Activated naive CD4-positive, alpha-beta T cell treated with anti-CD3 and anti-CD28 coated beads, Interleukin-2, amount 50 U/mL, for 72 hours (primary cell): ENCODE data around the gene LYSMD4. TPM values are rescaled to one million over a fixed set of nuclear protein-coding genes. Genes with fewer than 3 reads are reported as not detected.
A peak's percentile ranks its signal among the peaks of the same experiment; 100 is the strongest.

Experiments
- ATAC-seq, 2 donors: fragments of 150-1000 bp; cut with Tn5 transposase; 2 replicates each; pipeline ENCODE4 v1.10.0; 2021; ENCODE audit warnings: mild to moderate bottlenecking in 2 of 2, moderate library complexity in 2 of 2
- DNase-seq, 2 donors: peaks; one replicate each; pipeline ENCODE4 v3.0.0; 2021 to 2022; ENCODE audit warnings: low spot score in 2 of 2
- H3K27ac Mint-ChIP-seq, 2 donors: one replicate each; pipeline ENCODE4 v1.8.0; 2022; ENCODE audit warnings: mild to moderate bottlenecking in 2 of 2, mixed read lengths in 2 of 2
- H3K36me3 Mint-ChIP-seq, 2 donors: one replicate each; pipeline ENCODE4 v1.8.0; 2022; ENCODE audit warnings: mixed read lengths in 2 of 2
- H3K9me3 Mint-ChIP-seq, 2 donors: one replicate each; pipeline ENCODE4 v1.8.0; 2022; ENCODE audit warnings: mixed read lengths in 2 of 2
- total RNA-seq, 2 donors: library from RNA; stranded (reverse); gene quantifications; one replicate each; pipeline ENCODE4 v1.2.3, GENCODE V29; 2022

Gene LYSMD4
- total RNA-seq, 2 donors from 2014 or later: 5.8 to 7.3 TPM

- H3K9me3 Mint-ChIP-seq: peaks cover 9 to 22% of the 10 kb centered on the region in 2 donors
- H3K36me3 Mint-ChIP-seq: peaks cover 20 to 40% of the 10 kb centered on the region in 2 donors
- H3K27ac Mint-ChIP-seq: no peak overlapping the region
- DNase-seq: no peak
- ATAC-seq: no peak
Observed at GRCh38 chr15:99686290-99686689, 46.9 kb downstream of the LYSMD4 start.

GRCh38 chr15:99683000-99683670, 50.1 kb downstream of the LYSMD4 start:
- H3K9me3 Mint-ChIP-seq: peaks cover 9 to 22% of the 10 kb centered on the region in 2 donors
- peak in 1 of 2 donors; percentile 69 for ATAC-seq
- peaks cover 20 to 40% of the 10 kb centered on the region in 2 donors for H3K36me3 Mint-ChIP-seq
- DNase-seq: no peak
- H3K27ac Mint-ChIP-seq: no peak overlapping the region

GRCh38 chr15:99682455-99682854, 50.8 kb downstream of the LYSMD4 start:
- Mint-ChIP-seq H3K9me3 (peaks cover 9 to 22% of the 10 kb centered on the region in 2 donors), H3K27ac (no peak overlapping the region), H3K36me3 (peaks cover 20 to 37% of the 10 kb centered on the region in 2 donors)
- ATAC-seq: peak; percentile 20 to 47
- no peak for DNase-seq

GRCh38 chr15:99681990-99682389, 51.2 kb downstream of the LYSMD4 start:
- peaks cover 20 to 32% of the 10 kb centered on the region in 2 donors for H3K36me3 Mint-ChIP-seq
- no peak overlapping the region for H3K27ac Mint-ChIP-seq

GRCh38 chr15:99680276-99680675, 53.0 kb downstream of the LYSMD4 start:
- no peak for ATAC-seq
- DNase-seq: no peak
- H3K9me3 Mint-ChIP-seq: peaks cover 9 to 10% of the 10 kb centered on the region in 2 donors
- H3K27ac Mint-ChIP-seq: no peak overlapping the region
- H3K36me3 Mint-ChIP-seq: peaks cover 15 to 16% of the 10 kb centered on the region in 2 donors

More at GRCh38 chr15:99681990-99682389, 51.2 kb downstream of the LYSMD4 start:
- H3K9me3 Mint-ChIP-seq: peaks cover 9 to 22% of the 10 kb centered on the region in 2 donors
- no peak for ATAC-seq
- no peak for DNase-seq

- Mint-ChIP-seq H3K36me3 (peaks cover 0 to 8% of the 10 kb centered on the region in 2 donors), H3K9me3 (no peaks in the 10 kb centered on the region), H3K27ac (no peak overlapping the region)
- no peak for ATAC-seq
- no peak for DNase-seq
Observed at GRCh38 chr15:99677540-99678134, 55.6 kb downstream of the LYSMD4 start.

Other genes starting within 250 kb of the LYSMD4 start
- 10 to 100 TPM; 16.4 to 18.7 TPM for gene MEF2A, start 167.5 kb downstream of the LYSMD4 start, total RNA-seq